ENCODE results near the gene SLC9A8. TPM values are rescaled to one million over a fixed set of nuclear protein-coding genes. Genes with fewer than 3 reads are reported as not detected.
A peak's percentile ranks its signal among the peaks of the same experiment; 100 is the strongest.

Gene SLC9A8
- total RNA-seq, 1 experiment from 2014 or later, result 6.7 TPM

DNA sequence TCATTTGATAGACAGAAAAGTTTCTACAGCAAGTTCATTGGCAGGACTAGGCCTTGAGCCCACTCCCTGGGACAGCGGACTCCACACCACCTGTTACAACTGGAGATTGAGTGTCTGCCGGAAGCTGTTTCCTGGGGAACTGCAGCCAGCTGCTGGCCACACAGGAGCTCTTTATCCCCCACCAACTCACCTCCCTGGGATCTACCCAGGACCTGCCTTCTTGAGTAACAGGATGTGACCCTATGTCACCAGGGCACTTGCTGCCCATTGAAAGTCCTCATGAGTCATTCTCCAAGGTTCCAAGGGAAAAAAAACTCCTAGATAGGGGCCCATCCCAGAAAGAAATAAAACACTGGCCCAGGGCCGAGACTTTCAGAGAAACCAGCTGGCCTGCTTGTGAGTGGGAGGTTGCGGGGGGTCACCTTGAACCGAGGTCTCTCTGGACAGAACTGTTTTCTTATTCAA lies 37.4 kb upstream of the SLC9A8 start:
- Histone ChIP-seq H3K27ac (ENCODE audit: low read depth, low read length) (peak overlapping the region; percentile 15), H3K4me2 (ENCODE audit: low read length) (peak overlapping the region; percentile 58), H3K9ac (ENCODE audit: low read length) (peak overlapping the region; percentile 22; the same call in 1 of the 2 replicates), H2AFZ (ENCODE audit: low read depth, low read length, poor library complexity, severe bottlenecking) (peak overlapping the region; percentile 1), H3K4me3 (replicated peaks in 1 of 2; ENCODE audit: low read depth in 1 of 2, low read length in 2 of 2) (0 out of 4 replicates have a peak overlapping the region, but pooled peaks of 1 of the 2 experiments have one; percentile 3), H3K27me3 (ENCODE audit: insufficient read depth, low read length) (no peaks in the 10 kb centered on the region), H3K36me3 (ENCODE audit: control insufficient read depth in 1 of 2, insufficient read depth in 2 of 2, low read length in 2 of 2) (no peaks in the 10 kb centered on the region), H3K4me1 (ENCODE audit: control insufficient read depth in 1 of 2, insufficient read depth in 2 of 2, low read length in 2 of 2) (peaks cover 19 to 38% of the 10 kb centered on the region in 2 experiments), H3K79me2 (ENCODE audit: insufficient read depth, low read length) (no peaks in the 10 kb centered on the region), H3K9me2 (ENCODE audit: insufficient read depth) (no peaks in the 10 kb centered on the region), H4K20me1 (ENCODE audit: insufficient read depth) (no peaks in the 10 kb centered on the region), H3K9me3 (ENCODE audit: control insufficient read depth in 1 of 2, insufficient read depth in 1 of 2, low read depth in 1 of 2, low read length in 2 of 2) (no peaks in the 10 kb centered on the region)
- ChIA-PET RAD21 (ENCODE audit: low non-redundant PET in 1 of 2, low total read pairs in 2 of 2, uncharacterized antibody in 2 of 2, unreplicated experiment in 2 of 2) (no interaction called here), POLR2A (interaction anchor here (0.7 to 1.4 kb wide), 2 partner anchors 74 to 78 kb away, joined by 3 to 4 read pairs; no protein-coding TSS in a partner anchor), CTCF (no interaction called here)
- peak; percentile 77 for DNase-seq (ENCODE audit: low read depth, low spot score)
- no TSS peak for BruUV-seq (replicated peaks)
- intact Hi-C loops (cut with micrococcal nuclease), result no loop called here
- peak; percentile 76 for ATAC-seq
- TF ChIP-seq JUND (IDR thresholded peaks at IDR 0.05) (peak; percentile 63; the same call in 1 of the 2 replicates), SRF (IDR thresholded peaks at IDR 0.05; ENCODE audit: low read depth) (0 out of 2 replicates have a peak, but pooled peaks have one; percentile 18), EZH2 (IDR thresholded peaks at IDR 0.05) (no peak), CBX3 (IDR thresholded peaks at IDR 0.05; ENCODE audit: low read depth) (peak; percentile 38; the same call in 1 of the 2 replicates), YY1 (IDR thresholded peaks at IDR 0.05; ENCODE audit: extremely low read depth, insufficient replicate concordance, low read depth, low read length) (no peak), POLR2AphosphoS5 (IDR thresholded peaks at IDR 0.05; ENCODE audit: low read depth, low read length) (peak; percentile 36; the same call in 1 of the 2 replicates), SIN3A (IDR thresholded peaks at IDR 0.05; ENCODE audit: low read depth) (peak; percentile 40; the same call in 1 of the 2 replicates), FOSL1 (IDR thresholded peaks at IDR 0.05; ENCODE audit: low read depth) (peak; percentile 80), SP1 (IDR thresholded peaks at IDR 0.05; ENCODE audit: low read depth) (peak; percentile 73), TCF7L2 (IDR thresholded peaks at IDR 0.05; ENCODE audit: borderline replicate concordance, extremely low read depth, insufficient read depth, insufficient read length) (no peak), ELF1 (IDR thresholded peaks at IDR 0.05; ENCODE audit: borderline replicate concordance, low read depth) (no peak), ZBTB33 (IDR thresholded peaks at IDR 0.05; ENCODE audit: extremely low read depth, insufficient replicate concordance, low read length) (no peak), RAD21 (IDR thresholded peaks at IDR 0.05; ENCODE audit: low read depth) (peak; percentile 29), ZFX (IDR thresholded peaks at IDR 0.05) (no peak), CEBPB (IDR thresholded peaks at IDR 0.05; ENCODE audit: low read depth) (peak; percentile 71), EGR1 (IDR thresholded peaks at IDR 0.05; ENCODE audit: low read depth) (peak; percentile 58), EZH2phosphoT487 (IDR thresholded peaks at IDR 0.05; ENCODE audit: borderline replicate concordance) (no peak)
- TF ChIP-seq, protein P1, sequence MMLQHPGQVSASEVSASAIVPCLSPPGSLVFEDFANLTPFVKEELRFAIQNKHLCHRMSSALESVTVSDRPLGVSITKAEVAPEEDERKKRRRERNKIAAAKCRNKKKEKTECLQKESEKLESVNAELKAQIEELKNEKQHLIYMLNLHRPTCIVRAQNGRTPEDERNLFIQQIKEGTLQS (IDR thresholded peaks at IDR 0.05), result no peak
- TF ChIP-seq, protein P2, sequence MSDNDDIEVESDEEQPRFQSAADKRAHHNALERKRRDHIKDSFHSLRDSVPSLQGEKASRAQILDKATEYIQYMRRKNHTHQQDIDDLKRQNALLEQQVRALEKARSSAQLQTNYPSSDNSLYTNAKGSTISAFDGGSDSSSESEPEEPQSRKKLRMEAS (IDR thresholded peaks at IDR 0.05), result peak; percentile 46; the same call in 1 of the 2 replicates
